NCI-H2196 (cell line): Measurements from ENCODE around the gene KMT2D.
"Not testable (repeated sequence)": the region's sequence is repeated elsewhere in the genome, so short reads cannot be mapped to it uniquely, and the experiment has no call there.

Experiments
- DNase-seq: peaks from one replicate; lab custom pipeline; 2025; ENCODE audit not compliant: unreplicated experiment; lab: John Stamatoyannopoulos, UW

Gene KMT2D

DNA sequence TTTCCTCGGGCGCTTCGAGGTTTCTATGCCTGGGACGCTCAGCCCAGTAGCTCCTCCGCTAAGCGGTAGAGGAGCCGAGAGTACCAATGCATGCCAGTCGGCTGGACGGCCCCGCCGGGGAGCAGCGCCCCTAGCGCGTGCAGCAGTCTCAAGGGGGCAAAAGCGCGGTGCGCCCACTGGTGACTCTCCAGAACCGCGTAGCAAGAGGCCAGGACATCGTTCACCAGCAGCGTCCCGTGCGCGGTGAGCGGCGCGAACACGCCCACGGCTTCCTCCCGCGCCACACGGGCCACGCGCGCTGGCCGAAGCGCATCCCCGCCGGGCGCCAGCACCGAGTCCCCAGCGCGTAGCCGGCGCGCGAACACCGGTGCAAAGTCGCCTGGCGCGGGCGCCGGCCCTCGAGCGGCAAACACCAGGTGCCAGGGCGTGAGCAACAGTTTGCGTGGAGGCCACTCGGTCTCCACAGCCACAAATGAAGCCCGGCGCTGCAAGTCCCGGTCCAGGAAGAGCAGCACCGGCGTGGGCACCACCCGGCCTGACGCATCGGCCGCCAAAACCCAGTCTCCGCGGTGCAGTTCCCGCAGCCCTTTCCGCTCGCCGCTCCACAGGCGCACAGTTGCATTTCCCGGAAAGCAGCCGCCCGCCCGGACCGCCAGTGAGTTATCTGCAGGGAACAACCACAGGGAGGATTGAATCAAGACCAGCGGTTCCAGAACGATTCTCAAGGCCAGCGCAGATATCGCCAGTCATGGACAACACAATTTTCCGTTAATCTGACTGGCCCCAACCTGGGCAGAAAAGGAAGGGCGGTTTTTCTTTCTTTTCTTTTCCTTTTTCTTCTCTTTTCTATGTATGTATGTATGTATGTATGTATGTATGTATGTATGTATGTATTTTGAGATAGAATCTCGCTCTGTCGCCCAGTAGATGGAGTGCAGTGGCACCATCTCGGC is 29.5 kb upstream of the KMT2D start:
- no peak for DNase-seq

- DNase-seq: no peak
Measured at GRCh38 chr12:49088932-49089330, 28.3 kb upstream of the KMT2D start.

DNA sequence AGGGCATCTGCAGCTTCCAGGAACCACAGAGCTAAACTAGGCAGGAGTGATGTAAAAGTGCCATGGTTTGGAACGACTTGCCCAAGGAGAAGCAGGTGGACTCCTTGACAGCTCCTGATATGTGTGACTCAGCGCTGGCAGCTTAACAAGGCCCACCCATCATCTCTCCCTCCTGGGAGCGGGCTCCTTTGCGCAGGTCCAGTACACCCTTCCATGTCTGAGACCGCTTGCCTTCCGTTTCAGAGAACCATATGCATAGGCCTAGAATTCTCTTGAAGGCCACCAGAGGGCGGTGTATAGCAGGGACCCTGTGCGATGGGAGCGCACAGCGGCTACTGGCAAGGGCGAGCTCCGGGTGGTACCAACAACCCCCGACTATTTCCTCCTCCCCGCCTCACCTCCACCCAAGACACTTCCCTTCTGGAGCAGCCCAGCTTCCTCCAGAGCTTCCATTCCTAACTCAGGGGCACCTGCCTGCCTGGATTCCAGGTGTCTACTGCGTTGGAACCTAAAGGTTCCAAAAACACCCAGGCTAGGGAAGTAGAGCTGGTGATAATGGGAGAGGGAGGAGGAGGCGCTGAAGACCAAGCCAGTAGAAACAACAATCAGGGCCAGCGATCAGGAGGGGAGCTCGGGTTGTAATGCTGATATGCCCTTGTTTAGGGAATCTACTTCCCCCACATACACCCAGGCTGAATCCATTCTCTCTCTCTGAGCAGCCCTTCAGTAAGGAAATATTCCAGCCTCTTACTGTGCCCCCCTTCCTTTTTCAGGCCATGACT is 27.7 kb upstream of the KMT2D start:
- peak; percentile 92 for DNase-seq

DNA sequence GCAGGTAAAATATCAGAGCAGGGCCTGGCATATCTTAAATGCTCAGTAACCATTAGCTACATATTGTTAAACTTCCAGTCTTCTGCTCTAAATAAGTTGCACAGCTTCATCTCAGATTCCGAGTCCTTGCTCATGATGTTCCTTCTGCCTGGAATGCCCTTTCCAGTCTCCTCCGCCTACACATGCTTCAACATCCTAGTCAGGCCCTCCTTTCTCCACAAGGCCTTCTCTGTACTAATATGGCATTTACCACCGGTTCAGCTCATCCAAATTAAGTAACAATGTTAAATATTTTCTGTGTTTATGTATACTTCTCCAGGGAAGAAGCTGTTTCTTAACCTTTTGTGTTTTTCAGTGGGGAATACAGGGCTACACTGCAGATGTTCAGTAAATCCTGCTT is 25.5 kb upstream of the KMT2D start:
- no peak for DNase-seq

DNA sequence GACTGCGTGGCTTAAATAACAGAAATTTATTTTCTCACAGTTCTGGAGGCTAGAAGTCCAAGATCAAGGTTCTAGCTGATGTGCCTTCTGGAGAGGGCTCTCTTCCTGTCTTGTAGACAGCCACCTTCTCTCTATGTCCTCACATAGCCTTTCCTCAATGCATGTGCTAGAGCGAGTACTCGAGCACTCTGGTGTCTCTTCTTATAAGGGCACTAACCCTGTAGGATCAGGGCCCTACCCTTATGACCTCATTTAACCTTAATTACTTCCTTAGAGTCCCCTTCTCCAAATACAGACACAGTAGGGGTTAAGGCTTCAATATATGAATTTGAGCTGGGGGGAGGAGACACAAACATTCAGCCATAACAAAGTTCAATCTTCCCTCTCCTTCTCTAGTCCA is 23.8 kb upstream of the KMT2D start:
- DNase-seq: no peak

DNA sequence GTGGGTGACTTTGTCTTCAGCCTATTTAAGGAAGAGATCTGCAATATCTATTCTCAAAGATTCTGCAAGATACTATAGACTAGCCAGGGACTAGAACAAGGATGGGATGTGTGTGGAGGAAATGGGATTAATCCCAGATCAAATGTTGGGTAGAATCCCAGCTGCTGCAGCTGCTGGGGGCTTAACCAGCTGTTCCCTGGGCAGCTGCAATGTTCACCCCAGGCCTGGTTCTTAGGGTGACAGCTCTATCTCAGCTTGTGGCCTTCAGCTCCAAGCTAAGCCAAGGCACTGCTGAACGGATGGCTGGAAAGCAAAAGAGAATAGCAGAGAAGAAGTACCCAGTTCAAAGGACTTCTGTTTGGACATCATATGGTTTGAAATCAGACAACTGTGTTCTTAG is 19.2 kb upstream of the KMT2D start:
- DNase-seq: no peak

DNA sequence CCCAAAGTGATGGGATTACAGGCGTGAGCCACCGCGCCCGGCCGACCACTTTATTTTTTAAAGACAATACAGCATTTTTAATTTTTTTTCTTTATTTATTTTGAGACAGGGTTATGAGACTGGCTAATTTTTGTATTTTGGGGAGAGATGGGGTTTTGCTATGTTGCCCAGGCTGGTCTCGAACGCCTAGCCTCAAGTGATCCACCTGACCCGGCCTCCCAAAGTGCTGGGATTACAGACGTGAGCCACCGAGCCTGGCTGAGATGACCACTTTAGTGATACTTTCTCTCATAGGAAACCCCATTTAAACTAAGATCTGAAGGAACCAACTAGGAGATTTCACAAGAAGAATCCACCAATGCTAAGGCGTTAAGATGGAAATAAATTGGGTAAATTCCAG is 10.4 kb upstream of the KMT2D start:
- DNase-seq: no peak

- peak; percentile 98 for DNase-seq
Measured at GRCh38 chr12:49069507-49070346, 9.1 kb upstream of the KMT2D start, which contains the start of gene RHEBL1. RHEBL1 (minus strand) TSS chr12:49069979; CDS start chr12:49069785, 194 bp downstream.

GRCh38 chr12:49068879-49069506 is 8.4 kb upstream of the KMT2D start:
- no peak for DNase-seq

DNA sequence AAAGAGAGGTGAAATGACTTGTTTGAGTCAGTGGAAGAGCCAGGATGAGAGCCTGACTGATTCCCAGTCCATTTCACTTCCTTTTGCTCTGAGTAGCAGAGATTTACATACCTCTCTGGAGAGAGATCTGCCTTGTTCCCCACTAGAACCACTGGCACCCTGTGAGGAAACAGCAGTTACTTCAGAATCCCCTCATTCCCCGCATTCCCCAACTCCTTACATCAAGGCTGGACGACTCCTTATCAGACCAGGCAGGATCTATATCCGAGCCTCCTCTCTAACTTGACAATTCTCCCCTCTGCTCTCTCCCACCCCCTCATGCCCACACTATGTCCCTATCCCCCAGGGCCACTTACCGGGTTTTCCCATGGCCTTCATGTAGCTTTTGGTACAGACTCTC is 5.5 kb upstream of the KMT2D start:
- no peak for DNase-seq

DNA sequence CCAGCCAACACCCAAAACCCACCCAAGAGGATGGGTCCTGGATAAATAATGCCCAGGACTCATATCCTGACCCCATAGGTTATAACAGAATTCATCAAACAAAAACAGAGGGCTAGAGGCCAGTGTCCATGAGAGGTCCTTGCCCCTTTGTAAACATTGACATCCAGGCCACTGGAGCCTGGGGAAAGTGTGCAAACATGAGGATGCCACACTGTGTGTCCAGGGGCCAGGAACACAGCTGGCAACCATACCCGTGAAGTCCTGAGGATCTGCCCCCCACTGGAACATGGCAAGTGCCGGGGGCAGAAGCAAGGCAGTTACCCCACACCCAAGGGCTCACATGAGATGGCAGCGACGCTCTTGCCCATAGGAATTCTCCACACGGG is 4.2 kb upstream of the KMT2D start:
- no peak for DNase-seq

DNA sequence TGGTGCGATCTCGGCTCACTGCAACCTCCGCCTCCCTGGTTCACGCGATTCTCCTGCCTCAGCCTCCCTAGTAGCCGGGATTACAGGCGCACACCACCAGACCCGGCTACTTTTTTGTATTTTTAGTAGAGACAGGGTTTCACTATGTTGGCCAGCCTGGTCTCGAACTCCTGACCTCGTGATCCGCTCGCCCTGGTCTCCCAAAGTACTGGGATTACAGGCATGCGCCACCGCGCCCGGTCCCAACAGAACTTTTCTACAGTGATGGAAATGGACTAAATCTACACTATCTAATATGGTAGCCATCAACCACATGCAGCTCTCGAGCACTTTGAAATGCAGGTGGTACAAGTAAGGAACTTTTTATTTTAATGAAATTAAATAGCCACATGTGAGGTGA is 1.3 kb upstream of the KMT2D start:
- not testable (repeated sequence) for DNase-seq

- no peak for DNase-seq
Measured at GRCh38 chr12:49061157-49061650, 610 bp upstream of the KMT2D start.

- DNase-seq: no peak
Measured at GRCh38 chr12:49059299-49060171, 1.1 kb downstream of the KMT2D start.

GRCh38 chr12:49059045-49059298 is 1.6 kb downstream of the KMT2D start:
- no peak for DNase-seq

DNA sequence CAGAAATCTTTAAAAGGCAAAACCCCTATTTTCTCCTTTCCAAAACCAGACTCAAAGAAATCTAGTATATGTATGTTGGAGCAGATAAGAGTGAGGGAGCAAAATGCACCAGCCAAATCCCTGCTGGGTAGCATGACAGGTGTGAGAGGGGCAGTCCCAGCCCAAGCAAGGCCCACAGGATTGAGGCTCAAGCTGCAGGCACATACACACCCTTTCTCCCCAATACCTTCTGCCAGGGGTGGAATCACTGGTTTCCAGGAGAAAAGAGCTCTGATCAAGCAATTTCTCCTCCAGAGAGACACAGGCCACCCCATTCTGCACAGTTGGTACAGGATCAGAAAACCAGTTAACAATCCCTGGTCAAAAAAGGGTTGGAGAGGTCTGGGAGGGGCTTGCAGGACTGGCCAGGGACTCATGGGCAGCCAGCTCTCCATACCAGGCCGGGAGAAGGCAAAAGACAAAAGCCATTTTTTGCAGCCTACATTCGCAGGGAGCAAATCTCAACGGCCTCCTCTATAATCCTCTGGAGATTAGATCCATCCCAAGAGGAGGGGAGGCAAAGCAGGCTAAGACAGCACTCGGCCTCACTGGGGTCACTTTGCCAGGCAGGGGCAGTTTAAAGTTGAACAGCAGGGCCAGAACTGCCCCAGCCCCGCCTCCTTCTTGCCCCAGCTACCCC is 2.1 kb downstream of the KMT2D start:
- DNase-seq: no peak

DNA sequence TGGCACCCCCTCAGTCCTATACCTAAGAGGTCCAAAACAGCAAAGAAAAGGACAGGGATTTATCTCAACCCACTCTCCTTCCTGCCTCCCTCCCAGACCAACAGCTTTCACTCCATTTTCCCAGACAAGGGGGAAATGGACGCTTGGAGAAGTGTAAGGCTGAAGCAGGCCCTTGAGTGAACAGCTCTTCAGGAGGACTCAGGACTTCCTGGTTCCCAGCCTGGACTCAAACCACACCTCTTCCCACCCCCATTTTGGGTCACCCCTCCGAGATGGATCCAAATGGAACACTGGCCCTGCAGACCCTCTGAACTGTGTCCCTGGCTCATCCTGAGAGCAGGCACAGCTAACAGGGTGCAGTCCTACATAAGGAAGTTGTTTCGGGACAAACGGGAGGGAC is 2.7 kb downstream of the KMT2D start:
- DNase-seq: no peak

GRCh38 chr12:49055978-49056754 is 4.4 kb downstream of the KMT2D start:
- peak; percentile 50 for DNase-seq

- DNase-seq: no peak
Measured at GRCh38 chr12:49055092-49055491, 5.5 kb downstream of the KMT2D start.
